Measurements from ENCODE around the gene PTPN6.
A peak's percentile ranks its signal among the peaks of the same experiment; 100 is the strongest.

PTPN6 gene

GRCh38 chr12:6941782-6942181 is 9.4 kb upstream of the PTPN6 start:
- DNase-seq (ENCODE audit: low read depth), result no peak

DNA sequence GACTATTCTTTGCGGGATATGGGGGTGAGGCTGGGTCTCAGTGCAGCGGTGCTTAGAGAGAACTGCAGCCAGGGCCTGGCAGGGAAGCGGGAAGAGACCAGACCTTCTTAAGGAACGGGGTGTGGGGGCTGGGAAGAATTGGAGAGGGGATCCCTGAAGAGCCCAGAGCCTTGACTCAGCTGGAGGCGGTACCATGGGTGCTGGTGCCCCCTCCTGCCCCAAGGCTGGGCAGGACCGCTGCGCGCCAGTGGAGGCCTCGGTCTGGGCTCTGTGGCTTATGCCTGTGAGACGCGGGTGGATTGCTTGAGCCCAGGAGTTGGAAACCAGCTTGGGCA is 8.9 kb upstream of the PTPN6 start:
- no peak for DNase-seq (ENCODE audit: low read depth)

DNA sequence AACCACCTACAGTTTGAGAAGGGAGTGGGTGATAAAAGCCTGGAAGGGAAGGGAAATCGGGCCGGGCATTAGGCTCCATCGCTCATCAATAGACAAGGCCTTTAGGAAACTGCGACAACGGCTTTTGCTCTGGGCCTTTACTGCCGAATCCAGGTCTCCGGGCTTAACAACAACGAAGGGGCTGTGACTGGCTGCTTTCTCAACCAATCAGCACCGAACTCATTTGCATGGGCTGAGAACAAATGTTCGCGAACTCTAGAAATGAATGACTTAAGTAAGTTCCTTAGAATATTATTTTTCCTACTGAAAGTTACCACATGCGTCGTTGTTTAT is 7.8 kb upstream of the PTPN6 start:
- DNase-seq (ENCODE audit: low read depth), result peak; percentile 70

- DNase-seq (ENCODE audit: low read depth), result no peak
Measured at GRCh38 chr12:6943722-6944380, 7.3 kb upstream of the PTPN6 start, which contains the start of the genes C12orf57 and RNU7-1. Gene C12orf57 (plus strand): TSS chr12:6944022. CDS start chr12:6944122, 100 bp downstream. Gene RNU7-1 (plus strand): TSS chr12:6943816.

DNA sequence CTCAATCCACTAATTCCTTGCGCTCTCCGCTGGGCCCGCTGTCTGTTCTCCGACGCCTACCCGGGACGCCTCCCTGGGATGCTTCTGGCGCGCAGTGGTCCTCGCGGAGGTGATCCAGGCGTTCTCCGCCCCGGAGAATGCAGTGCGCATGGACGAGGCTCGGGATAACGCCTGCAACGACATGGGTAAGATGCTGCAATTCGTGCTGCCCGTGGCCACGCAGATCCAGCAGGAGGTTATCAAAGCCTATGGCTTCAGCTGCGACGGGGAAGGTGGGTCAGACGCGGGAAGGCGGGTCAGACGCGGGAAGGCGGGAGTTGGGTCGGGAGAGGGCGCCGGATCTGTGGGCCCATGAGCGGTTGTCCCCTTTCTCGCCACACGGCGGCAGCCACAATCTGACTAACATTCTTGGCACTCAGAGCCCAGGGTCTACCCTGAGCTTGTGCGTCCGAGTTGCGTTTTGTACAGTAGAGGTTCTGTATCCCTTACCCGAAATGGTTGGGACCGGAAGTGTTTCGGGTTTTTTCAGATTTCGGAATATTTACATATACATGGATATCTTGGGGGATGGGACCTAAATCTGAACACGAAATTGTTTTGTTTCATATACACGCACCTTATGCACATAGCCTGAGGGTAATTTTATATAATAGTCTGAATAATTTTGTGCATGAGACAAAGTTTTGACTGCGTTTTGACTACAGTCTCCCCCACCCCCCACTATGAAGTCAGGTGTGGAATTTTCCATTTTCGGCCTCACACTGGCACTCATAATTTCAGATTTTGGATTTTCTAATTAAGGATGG is 6.6 kb upstream of the PTPN6 start:
- DNase-seq (ENCODE audit: low read depth), result peak; percentile 80

GRCh38 chr12:6945613-6946012 is 5.5 kb upstream of the PTPN6 start:
- DNase-seq (ENCODE audit: low read depth), result no peak

GRCh38 chr12:6946033-6946919 is 4.9 kb upstream of the PTPN6 start:
- DNase-seq (ENCODE audit: low read depth), result no peak

- no peak for DNase-seq (ENCODE audit: low read depth)
Measured at GRCh38 chr12:6946920-6947374, 4.2 kb upstream of the PTPN6 start.

DNA sequence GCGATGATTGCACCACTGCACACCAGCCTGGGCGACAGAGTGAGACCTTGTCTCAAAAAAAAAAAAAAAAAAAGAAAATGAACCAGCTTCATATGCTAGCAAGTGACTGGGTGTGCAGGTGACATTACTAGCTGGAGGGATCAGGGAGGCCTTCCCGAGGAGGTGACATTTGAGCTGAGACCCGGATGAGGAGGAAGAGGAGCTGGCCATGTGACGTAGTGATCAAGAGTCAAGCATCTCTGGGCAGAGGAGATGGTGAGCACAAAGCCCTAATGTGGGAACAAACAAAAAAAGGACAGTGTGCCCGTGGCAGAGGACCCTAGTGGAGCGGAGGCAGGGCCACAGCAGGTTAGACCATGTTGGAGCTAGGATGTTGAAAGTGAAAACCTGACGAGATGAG is 3.5 kb upstream of the PTPN6 start:
- no peak for DNase-seq (ENCODE audit: low read depth)

DNA sequence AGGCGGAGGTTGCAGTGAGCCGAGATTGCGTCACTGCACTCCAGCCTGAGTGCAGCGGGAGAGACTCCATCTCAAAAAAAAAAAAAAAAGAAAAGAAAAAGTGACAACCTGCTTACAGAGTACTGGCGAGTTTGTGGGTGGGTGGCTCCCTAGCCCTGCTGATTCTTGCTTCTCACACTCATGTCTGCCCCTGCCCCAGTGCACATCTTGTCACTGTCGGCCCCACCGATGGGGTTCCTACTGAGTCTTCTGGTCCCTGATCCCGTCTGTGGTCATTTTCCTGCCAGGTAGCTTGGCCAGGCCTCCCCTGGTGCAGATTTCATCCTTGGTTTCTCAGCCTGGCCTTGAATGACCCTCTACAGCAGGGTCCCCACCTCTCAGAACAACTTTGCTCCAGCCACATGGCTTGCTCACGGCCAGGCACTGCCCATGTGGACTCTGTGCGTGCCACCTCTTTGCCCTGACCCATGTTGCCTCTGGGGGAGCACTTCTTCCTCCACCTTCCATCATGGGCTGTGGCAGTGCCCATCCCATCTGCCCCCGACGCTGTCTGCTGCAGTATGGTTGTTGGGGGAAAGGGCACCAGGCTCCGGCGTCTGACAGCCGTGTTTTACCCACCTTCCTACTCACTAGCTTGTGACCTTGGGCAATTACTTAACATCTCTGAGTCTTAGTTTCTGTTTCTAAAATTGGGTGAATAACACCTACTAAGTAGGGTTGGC is 2.1 kb upstream of the PTPN6 start:
- DNase-seq (ENCODE audit: low read depth), result no peak

GRCh38 chr12:6950401-6950801 is 755 bp upstream of the PTPN6 start:
- no peak for DNase-seq (ENCODE audit: low read depth)

DNA sequence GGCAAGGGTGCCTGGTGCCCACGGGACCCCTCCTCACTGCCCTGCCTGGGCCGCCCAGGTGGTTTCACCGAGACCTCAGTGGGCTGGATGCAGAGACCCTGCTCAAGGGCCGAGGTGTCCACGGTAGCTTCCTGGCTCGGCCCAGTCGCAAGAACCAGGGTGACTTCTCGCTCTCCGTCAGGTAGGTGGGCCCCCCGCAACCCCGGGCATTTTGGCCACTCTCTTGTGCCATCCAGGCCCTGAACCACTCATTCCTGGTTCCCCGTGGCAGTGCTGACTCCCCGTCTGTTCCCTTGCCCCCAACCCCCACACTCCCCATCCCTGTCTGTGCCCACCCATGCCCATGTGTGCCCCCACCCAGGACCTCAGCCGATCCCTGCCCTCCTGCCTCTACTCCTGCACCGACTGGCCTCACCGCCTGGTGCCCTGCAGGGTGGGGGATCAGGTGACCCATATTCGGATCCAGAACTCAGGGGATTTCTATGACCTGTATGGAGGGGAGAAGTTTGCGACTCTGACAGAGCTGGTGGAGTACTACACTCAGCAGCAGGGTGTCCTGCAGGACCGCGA is 480 bp downstream of the PTPN6 start:
- DNase-seq (ENCODE audit: low read depth), result no peak

- DNase-seq (ENCODE audit: low read depth), result no peak
Measured at GRCh38 chr12:6952121-6952862, 1.1 kb downstream of the PTPN6 start.

DNA sequence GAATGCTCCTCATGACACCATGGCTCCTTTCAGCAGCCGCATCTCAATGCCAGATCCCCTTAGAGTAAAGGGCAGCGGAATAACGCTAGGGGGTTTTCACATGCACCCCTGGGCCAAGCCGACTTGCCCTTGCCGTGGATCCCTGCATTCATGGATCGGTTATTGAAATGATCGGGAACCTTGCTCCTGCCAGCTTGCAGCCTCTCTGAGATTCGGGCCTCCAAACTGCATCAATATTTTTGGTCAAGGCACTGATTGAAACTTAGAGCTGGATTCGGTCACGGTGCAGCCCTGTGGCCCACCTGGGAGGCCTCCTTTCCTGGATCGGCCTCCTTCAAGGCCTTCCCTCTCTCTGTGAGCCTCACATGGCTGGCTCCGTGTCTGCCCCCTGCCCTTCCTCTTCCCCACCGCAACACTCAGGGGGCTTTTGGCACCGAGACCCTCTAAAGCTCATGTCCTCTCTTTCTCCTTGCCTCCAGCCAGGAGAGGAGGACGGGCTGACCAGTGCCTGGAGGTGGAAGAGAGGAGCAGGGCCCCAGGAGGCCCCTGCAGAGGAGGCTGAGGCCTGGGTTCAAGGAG is 1.8 kb downstream of the PTPN6 start:
- DNase-seq (ENCODE audit: low read depth), result no peak

DNA sequence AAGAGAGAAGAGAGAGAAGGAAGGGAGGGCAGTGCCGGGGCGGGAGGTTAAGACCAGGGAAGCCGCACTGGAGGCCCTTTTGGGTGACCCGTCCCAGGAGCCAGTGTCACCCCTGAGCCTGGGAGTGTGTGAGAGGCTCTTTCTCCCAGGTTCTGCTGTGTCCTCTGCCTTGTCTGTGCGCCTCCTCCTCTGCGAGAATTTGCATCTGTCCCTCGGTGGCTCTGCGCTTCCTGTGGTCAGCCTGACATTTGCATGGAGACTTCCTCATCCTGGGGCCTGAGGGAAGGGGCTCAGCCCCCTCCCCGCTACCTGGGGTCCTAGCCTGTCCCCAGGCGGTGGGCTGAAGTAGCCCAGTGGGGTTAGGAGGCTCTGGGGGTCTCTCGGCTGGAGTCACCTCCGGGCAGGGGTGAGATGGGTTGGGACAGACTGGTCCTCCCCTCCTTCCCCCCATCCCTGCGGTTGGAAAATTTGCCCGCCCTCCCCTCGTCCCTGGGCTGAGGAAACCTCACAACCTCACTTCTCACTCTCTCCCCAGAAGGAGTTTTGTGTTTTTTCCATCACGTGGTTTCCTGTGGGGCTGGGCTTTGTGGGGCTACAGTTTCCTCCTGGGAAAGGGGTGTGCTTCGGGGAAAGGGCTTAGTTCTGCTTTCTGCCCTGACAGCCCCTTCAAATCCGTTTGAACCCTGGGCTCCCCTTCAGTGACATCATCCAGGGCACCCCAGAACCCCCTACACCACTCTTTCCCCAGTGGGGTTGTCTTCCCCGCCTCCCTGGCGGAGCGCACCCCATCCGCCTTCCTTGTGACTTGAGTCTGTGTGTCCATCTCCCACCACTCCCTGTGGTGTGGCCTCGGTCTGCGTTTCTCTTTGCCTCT is 2.5 kb downstream of the PTPN6 start:
- peak; percentile 87 for DNase-seq (ENCODE audit: low read depth)

GRCh38 chr12:6954316-6955107 is 3.4 kb downstream of the PTPN6 start:
- DNase-seq (ENCODE audit: low read depth), result no peak

DNA sequence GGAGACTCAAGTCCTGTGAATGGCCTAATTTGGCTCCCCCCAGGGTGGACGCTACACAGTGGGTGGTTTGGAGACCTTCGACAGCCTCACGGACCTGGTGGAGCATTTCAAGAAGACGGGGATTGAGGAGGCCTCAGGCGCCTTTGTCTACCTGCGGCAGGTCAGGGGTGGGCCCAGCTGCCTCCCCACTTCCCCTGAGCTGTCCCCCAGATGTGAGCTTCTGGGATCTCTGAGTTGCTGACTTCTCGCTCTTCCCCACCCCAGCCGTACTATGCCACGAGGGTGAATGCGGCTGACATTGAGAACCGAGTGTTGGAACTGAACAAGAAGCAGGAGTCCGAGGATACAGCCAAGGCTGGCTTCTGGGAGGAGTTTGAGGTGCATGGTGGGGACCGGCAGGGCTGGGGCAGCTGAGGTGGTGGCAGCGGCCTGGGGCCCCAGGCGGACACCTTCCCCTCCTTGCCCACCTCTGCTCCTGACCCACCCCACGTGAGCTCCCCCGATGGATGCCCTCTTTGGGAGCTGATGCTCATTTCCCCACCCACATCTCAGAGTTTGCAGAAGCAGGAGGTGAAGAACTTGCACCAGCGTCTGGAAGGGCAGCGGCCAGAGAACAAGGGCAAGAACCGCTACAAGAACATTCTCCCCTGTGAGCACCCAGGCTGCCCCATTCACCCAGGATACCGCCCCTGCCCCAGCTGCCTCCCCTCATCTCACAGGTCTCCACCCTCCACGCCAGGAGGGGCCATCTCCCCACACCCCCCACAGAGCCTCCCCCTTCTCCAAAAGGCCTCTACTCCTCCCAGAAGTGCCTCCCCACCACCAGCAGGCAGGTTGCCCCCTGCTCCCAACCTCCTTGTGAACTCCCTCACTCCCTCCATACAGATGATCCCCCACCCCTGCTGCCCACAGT is 4.2 kb downstream of the PTPN6 start:
- no peak for DNase-seq (ENCODE audit: low read depth)

All from stimulated activated CD4-positive, alpha-beta T cell treated with anti-CD3 and anti-CD28 coated beads, Interleukin-2, amount 100 ng/mL, for 4 hours (primary cell).